Endothelial cell of umbilical vein (primary cell): ENCODE data around the gene ATP11C. TPM values are rescaled to one million over a fixed set of nuclear protein-coding genes. Genes with fewer than 3 reads are reported as not detected.
"Not testable (repeated sequence)": the region's sequence is repeated elsewhere in the genome, so short reads cannot be mapped to it uniquely, and the experiment has no call there.

Experiments
- BruUV-seq: library from RNA; stranded (reverse); fragments of 400-500 nt; replicated peaks from 2 replicates; lab custom pipeline; 2021; lab: Mats Ljungman, UMichigan
- CTCF ChIA-PET: fragments of 300-600, 350-600 bp; sonication (Branson Sonifier 250); formaldehyde crosslinking; loops from one replicate; lab custom pipeline; 2021; ENCODE audit warnings: antibody characterized with exemption, inconsistent platforms; lab: Charles Lee
- POLR2A ChIA-PET: fragments of 300-600, 350-600 bp; sonication (Branson Sonifier 250); formaldehyde crosslinking; loops from one replicate; lab custom pipeline; 2021; ENCODE audit warnings: antibody characterized with exemption, inconsistent platforms; lab: Charles Lee
- DNase-seq: peaks from one replicate; pipeline ENCODE4 v3.0.0-alpha.2; 2011; ENCODE audit warnings: low read depth, low spot score
- FAIRE-seq: peaks from 2 replicates; lab custom pipeline; 2011; peaks lifted over from hg19 to GRCh38; lab: Jason Lieb, UNC
- H2AFZ ChIP-seq: 2 replicates; pipeline ENCODE4 v1.6.0; 2012; ENCODE audit warnings: low read depth, low read length, control low read depth, inconsistent platforms
- H3K27ac ChIP-seq: 2 replicates; pipeline ENCODE4 v1.5.1; 2011; ENCODE audit warnings: low read depth, mild to moderate bottlenecking, control low read depth, low read length, moderate library complexity; ENCODE audit not compliant: insufficient read depth
- H3K27me3 ChIP-seq, 2 experiments: 2 replicates each; pipeline versions ENCODE4 v1.6.0 to v1.6.1; 2011; ENCODE audit warnings: low read length in 2 of 2, mixed read lengths in 1 of 2; ENCODE audit not compliant: control insufficient read depth in 2 of 2, insufficient read depth in 2 of 2
- H3K36me3 ChIP-seq, 2 experiments: 2 replicates in 1 of 2; 3 replicates in 1 of 2; pipeline ENCODE4 v1.5.1; 2011; ENCODE audit warnings: low read length in 2 of 2, mild to moderate bottlenecking in 1 of 2, moderate library complexity in 1 of 2; ENCODE audit not compliant: control insufficient read depth in 2 of 2, insufficient read depth in 2 of 2; ENCODE audit errors: extremely low read depth in 1 of 2
- H3K4me1 ChIP-seq: 3 replicates; pipeline ENCODE4 v1.5.1; 2011; ENCODE audit warnings: mild to moderate bottlenecking, low read length; ENCODE audit not compliant: control insufficient read depth, insufficient read depth; ENCODE audit errors: extremely low read depth
- H3K4me2 ChIP-seq: 2 replicates; pipeline ENCODE4 v1.6.1; 2011; ENCODE audit warnings: low read length, control low read depth, mixed read lengths; ENCODE audit not compliant: insufficient read depth
- H3K4me3 ChIP-seq, 3 experiments: fragments of 200-600 bp in 1 of 3; sonication (generic), shearing (Covaris generic) in 1 of 3; replicated peaks in 1 of 3; 2 replicates each; pipeline ENCODE4 v1.5.1; 2011 to 2016; ENCODE audit warnings: control low read depth in 3 of 3, low read length in 3 of 3, mild to moderate bottlenecking in 2 of 3, inconsistent platforms in 1 of 3, low read depth in 1 of 3, moderate library complexity in 1 of 3; ENCODE audit not compliant: insufficient read depth in 1 of 3
- H3K79me2 ChIP-seq: 2 replicates; pipeline ENCODE4 v1.6.0; 2012; ENCODE audit warnings: low read length, inconsistent platforms; ENCODE audit not compliant: control insufficient read depth, insufficient read depth
- H3K9ac ChIP-seq: replicated peaks from 2 replicates; pipeline ENCODE3; 2011; ENCODE audit warnings: low read length, control low read depth; ENCODE audit not compliant: insufficient read depth; ENCODE audit errors: extremely low read depth
- H3K9me1 ChIP-seq: replicated peaks from 3 replicates; pipeline ENCODE4 v1.6.0; 2011; ENCODE audit warnings: mild to moderate bottlenecking, low read length; ENCODE audit not compliant: control insufficient read depth, insufficient read depth; ENCODE audit errors: extremely low read depth
- H3K9me3 ChIP-seq: replicated peaks from 2 replicates; pipeline ENCODE4 v1.5.1; 2012; ENCODE audit warnings: low read length, inconsistent platforms; ENCODE audit not compliant: control insufficient read depth, insufficient read depth
- H4K20me1 ChIP-seq: replicated peaks from 2 replicates; pipeline ENCODE3; 2011; ENCODE audit warnings: mild to moderate bottlenecking, low read length; ENCODE audit not compliant: control insufficient read depth, insufficient read depth; ENCODE audit errors: extremely low read depth
- CTCF ChIP-seq, 2 donors: IDR thresholded peaks; 1 replicate in 1 of 2; 2 replicates in 1 of 2; pipeline ENCODE4 v1.5.1; 2011; ENCODE audit warnings: low read length in 2 of 2, mild to moderate bottlenecking in 2 of 2, moderate library complexity in 2 of 2, control low read depth in 1 of 2, inconsistent platforms in 1 of 2, low read depth in 1 of 2; ENCODE audit not compliant: insufficient read depth in 1 of 2; ENCODE audit errors: extremely low read depth in 1 of 2
- EZH2 ChIP-seq: IDR thresholded peaks from 2 replicates; pipeline ENCODE4 v1.6.1; 2012; ENCODE audit warnings: borderline replicate concordance, low read depth, mild to moderate bottlenecking, moderate library complexity, low read length, inconsistent platforms; ENCODE audit not compliant: severe bottlenecking
- FOS ChIP-seq: IDR thresholded peaks from 2 replicates; pipeline ENCODE4 v1.6.1; 2011; ENCODE audit warnings: mild to moderate bottlenecking, low read length, moderate library complexity, borderline replicate concordance; ENCODE audit not compliant: insufficient read depth
- GATA2 ChIP-seq: IDR thresholded peaks from 2 replicates; pipeline ENCODE4 v1.7.0; 2011; ENCODE audit warnings: low read depth, mild to moderate bottlenecking, moderate library complexity, mixed read lengths, low read length; ENCODE audit not compliant: insufficient read length, insufficient read depth
- JUN ChIP-seq: IDR thresholded peaks from 2 replicates; pipeline ENCODE4 v1.6.1; 2011; ENCODE audit warnings: borderline replicate concordance, low read depth; ENCODE audit not compliant: insufficient read length, insufficient read depth
- MAX ChIP-seq: IDR thresholded peaks from 2 replicates; pipeline ENCODE4 v1.6.1; 2011; ENCODE audit not compliant: insufficient read depth, insufficient read length
- MYC ChIP-seq: IDR thresholded peaks from one replicate; pipeline ENCODE4 v1.6.1; 2011; ENCODE audit warnings: mild to moderate bottlenecking, low read depth, low read length
- POLR2A ChIP-seq: IDR thresholded peaks from 2 replicates; pipeline ENCODE4 v1.6.1; 2012; ENCODE audit warnings: low read depth, mild to moderate bottlenecking, control low read depth, low read length
- dilution Hi-C: fragments of 300-500 bp; cut with MboI; formaldehyde crosslinking; loops from one replicate; pipeline ENCODE4 v1.15.0; 2019; ENCODE audit warnings: low sequenced_read_pairs; ENCODE audit not compliant: extremely low pct_ligation_motif_present
- intact Hi-C: fragments of 100-400 bp; cut with micrococcal nuclease; formaldehyde crosslinking; loops from one replicate; pipeline ENCODE4 v1.10.0; 2022
- polyA plus RNA-seq, 4 experiments: library from polyadenylated mRNA; depleted of rRNA in 3 of 4; stranded (reverse) in 3 of 4; unstranded in 1 of 4; fragments of >200 nt; gene quantifications; 2 replicates each; pipeline versions ENCODE4 v1.2.1 to v1.2.3, GENCODE V29; 2011 to 2012; ENCODE audit warnings: missing spikeins in 1 of 4
- total RNA-seq: library from RNA; stranded (reverse); gene quantifications from 2 replicates; pipeline ENCODE4 v1.2.3, GENCODE V29; 2021

The ATP11C gene
- total and polyA plus RNA-seq, 2 donors (not counting 3 experiments of a cell fraction or from before 2014, with no cell fraction given) = 9.1 to 31.8 TPM

- intact Hi-C loops (no loop called here), dilution Hi-C loops (no loop called here)
- no TSS peak for BruUV-seq
- ChIA-PET POLR2A (no interaction called here), CTCF (no interaction called here)
- H3K36me3 ChIP-seq = no peaks in the 10 kb centered on the region
- no peaks in the 10 kb centered on the region for H3K79me2 ChIP-seq
- H3K4me3 ChIP-seq = no peak within 1 kb of the TSS
- no peak within 1 kb of the TSS for H2AFZ ChIP-seq
- H3K27me3 ChIP-seq = no peaks in the 10 kb centered on the region
- H3K9ac ChIP-seq = no peak within 1 kb of the TSS
- H3K27ac ChIP-seq = no peak within 1 kb of the TSS
- H3K9me1 ChIP-seq = no peaks in the 10 kb centered on the region
- no peaks in the 10 kb centered on the region for H3K9me3 ChIP-seq
- H3K4me1 ChIP-seq = no peaks in the 10 kb centered on the region
- DNase-seq = no peak
- FAIRE-seq = no peak
- no peak within 1 kb of the TSS for H3K4me2 ChIP-seq
- TF ChIP-seq GATA2 (no peak), EZH2 (no peak), JUN (no peak), POLR2A (no peak), CTCF (IDR thresholded peaks at IDR 0.05; ENCODE audit: extremely low read depth in 1 of 2, insufficient read depth in 1 of 2, low read depth in 1 of 2, low read length in 2 of 2) (no peak), FOS (no peak), MAX (no peak), MYC (no peak)
- H4K20me1 ChIP-seq = no peaks in the 10 kb centered on the region
These were observed 32.6 kb upstream of the ATP11C start, which contains the start of gene CXorf66 for GRCh38 chrX:139965421-139965820. TSS of gene CXorf66 (minus strand) at chrX:139965521. CDS start at chrX:139965496, 25 bp downstream.

DNA sequence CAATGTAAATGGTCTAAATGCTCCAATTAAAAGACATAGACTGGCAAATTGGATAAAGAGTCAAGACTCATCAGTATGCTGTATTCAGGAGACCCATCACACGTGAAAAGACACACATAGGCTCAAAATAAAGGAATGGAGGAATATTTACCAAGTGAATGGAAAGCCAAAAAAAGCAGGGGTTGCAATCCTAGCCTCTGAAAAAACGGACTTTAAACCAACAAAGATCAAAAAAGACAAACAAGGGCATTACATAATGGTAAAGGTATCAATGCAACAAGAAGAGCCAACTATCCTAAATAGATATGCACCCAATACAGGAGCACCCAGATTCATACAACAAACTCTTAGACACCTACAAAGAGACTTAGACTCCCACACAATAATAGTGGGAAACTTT lies 28.2 kb upstream of the ATP11C start:
- DNase-seq, H3K27me3 ChIP-seq, dilution Hi-C loops, POLR2A ChIA-PET, H3K79me2 ChIP-seq, H3K4me3 ChIP-seq, CTCF ChIA-PET, FAIRE-seq, H3K36me3 ChIP-seq, H3K9me3 ChIP-seq, H3K9ac ChIP-seq, H4K20me1 ChIP-seq, H3K4me2 ChIP-seq, intact Hi-C loops, H3K4me1 ChIP-seq, H3K27ac ChIP-seq, H2AFZ ChIP-seq, H3K9me1 ChIP-seq, BruUV-seq: not testable (repeated sequence)
